OCI-M1 (cell line): ENCODE measurements around the gene SORBS1.
A peak's percentile ranks its signal among the peaks of the same experiment; 100 is the strongest.

Experiments
- DNase-seq: peaks from one replicate; lab custom pipeline; 2025; lab: John Stamatoyannopoulos, UW

Gene SORBS1

DNA sequence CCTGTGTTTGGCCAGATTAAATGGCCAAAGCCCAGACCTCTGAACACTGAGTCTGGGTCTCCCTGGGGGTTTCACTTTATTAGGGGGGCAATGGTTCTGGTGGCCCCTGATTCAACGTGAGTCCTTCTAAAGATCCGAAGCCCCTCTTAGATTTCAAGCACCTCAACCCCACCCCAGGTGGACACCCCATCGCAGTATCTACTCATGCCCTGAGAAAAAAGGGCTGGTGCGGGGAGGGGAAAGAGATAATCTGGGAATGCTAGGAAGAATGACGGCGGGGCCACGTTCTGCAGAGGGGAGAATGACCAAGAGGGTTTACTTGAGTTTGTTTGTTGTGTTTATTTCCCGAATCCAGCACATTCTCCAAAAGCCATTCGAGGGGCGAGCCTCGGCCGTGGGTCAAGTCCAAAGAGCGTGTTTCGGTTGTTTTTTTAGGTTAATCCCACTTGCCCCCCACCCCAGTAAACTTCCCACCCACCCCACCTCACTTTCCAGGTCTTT lies 271.2 kb downstream of the SORBS1 start:
- peak; percentile 60 for DNase-seq

DNA sequence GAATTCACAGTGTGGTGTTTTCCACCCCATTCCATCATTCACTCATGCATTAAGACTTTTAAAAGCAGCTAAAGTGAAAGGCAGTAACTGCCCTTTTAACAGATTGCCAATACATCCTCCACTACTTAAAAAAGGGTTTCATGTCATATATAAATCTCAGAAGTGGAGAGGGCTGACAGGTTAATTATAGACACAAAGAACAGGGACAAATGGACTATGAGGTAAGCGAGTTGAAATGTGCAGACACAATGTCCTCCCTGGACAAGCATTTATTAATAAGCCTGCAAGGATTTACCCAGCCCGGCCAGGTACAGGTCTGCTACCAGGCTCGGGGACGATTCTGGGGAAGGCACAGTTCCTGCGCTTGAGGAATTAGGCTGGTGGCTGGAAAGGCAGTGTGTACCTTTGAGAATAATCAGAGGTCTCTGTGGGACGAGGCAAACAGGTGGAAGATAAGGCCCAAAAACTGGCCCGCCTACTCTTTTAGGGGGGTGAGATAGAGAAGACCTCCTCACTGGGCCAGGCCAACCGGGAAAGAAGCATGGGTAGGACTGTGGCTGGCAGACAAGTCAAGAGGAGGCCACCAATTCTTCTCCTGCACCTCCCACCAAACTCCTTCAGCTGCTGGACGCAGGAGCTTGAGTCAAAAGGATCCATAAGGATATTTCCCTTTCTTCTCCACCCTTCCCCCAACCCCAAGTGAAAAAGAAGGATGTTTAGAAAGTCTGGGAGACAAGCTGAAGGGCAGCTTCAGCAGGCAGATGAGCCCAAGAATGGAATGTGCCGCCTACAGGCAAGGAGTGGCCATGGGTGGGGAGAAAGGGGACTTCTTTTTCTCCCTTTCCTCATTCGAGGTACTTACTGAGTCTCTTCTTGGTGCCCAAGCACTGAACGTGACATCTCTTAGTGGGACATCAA lies 271.9 kb downstream of the SORBS1 start:
- peak; percentile 84 for DNase-seq

DNA sequence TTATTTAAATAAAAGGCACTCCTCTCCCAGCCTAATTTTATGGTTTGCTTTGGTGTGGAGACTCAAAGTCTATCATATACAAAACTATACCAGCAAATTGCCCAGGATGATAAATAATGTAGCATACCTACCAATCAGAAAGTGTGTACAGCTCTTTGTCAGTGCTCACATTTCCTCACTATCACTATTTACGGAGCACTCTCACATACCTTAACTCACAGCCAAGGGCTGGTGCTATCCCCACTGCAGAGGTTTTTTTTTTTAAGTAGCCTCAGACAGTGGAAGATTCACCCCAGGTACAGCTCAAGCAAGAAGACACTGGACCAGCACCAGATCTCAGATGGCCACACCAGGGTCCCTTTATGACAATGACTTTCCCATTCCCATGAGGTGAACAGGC lies 272.9 kb downstream of the SORBS1 start:
- DNase-seq: no peak

DNA sequence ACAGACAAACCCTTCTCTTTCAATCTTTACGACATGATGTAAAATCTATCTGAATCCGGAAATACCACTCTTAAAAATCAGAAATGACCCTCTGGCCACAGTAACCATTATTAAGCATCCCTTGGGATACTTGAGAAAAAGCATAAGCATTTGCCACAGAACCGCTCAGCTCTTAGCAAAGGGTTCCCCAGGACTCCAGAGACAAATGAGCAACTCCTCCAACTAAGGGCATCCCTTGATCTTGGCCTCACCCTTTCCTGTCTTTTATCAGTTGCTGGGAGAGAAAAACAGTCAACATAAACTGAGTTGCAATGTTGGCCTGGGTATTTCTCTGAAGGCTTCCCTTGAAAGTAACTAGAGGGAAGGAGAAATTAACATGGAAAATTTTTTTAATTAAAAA lies 273.9 kb downstream of the SORBS1 start:
- DNase-seq: no peak

DNA sequence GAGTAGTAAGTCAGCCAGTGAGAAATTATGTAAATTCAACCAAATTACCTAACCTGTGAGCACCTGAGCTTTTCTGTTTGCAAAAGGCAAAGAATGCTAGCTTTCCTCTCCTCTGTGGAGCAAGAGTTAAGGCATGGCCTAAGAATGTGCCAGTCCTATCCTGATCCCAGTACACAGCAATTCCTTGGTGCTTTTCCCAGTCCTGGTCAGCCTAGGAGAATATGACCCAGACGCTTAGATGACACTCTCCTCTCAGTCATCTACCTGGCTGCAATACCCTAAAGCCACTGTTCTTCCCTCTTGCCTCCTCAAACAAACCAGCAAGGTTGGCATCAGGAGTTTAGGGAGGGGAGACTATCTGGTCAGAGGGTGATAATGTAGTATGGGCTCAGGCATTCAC lies 274.5 kb downstream of the SORBS1 start:
- no peak for DNase-seq

DNA sequence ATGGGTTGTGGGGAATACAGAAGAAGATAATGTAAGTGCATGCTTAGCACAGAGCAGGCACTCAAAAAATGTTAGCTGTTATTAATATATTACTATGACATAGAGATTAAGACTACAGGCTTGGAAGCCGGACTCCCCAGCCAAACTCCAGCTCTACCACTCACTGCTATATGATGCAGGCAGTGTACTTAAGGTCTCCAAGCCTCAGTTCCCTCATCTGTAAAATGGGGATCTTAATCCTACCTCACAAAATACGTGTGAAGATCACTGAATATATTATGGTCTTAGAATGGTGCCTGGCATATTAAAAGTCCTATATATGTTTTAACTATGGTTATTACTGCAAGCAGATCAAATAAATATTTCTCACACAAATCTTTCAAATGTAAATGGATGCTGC lies 275.6 kb downstream of the SORBS1 start:
- no peak for DNase-seq

DNA sequence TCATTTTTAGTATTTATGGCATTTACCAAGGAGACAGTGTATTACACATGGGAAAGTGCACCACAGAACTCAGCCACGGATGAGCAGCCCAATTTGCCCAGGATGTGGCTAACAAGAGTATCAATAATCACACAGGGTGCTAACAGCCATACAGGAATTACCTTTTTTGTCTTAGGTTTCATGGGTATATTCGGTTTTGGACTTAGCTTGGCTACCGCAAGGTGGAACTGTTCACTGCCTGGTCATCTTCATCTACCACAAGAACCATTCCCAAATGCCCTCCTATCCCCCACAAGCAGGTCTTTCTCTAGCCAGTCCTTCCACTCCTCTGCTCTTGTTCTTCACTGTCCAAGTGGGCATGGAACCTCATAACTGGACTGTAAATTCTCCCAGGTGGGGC lies 276.4 kb downstream of the SORBS1 start:
- DNase-seq: no peak

DNA sequence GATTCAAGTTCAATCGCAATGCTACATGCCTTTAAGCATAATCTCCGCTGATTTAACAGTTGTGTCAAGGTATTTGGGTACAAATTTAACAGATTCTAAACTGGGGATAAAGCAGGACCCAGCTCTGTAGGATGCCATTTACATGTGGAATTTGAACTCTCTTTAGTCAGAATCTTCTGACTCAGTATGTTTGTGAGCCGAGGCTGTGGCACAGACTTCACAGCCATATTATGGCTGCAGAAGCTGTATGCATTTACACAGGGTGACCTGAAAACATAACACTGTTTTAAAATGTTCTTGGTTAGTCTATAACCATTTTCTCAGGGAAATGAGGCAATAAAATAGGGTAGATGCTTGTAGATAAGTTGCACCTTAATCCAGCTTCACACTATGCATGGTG lies 279.1 kb downstream of the SORBS1 start:
- DNase-seq: no peak

DNA sequence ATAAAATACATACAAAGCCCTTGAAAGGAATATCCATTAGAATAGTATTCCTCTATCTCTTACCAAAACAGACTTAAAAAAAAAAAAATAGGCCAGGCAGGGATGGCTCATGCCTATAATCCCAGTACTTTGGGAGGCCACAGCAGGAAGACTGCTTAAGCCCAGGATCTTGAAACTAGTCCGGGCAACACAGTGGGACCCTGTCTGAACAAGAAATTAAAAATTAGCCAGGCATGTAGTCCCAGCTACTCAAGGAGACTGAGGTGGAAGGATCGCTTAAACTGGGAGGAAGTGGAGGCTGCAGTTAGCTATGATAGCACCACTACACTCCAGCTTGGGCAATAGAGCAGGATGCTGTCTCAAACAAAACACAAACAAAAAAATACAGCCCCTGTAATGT lies 280.0 kb downstream of the SORBS1 start:
- no peak for DNase-seq

DNA sequence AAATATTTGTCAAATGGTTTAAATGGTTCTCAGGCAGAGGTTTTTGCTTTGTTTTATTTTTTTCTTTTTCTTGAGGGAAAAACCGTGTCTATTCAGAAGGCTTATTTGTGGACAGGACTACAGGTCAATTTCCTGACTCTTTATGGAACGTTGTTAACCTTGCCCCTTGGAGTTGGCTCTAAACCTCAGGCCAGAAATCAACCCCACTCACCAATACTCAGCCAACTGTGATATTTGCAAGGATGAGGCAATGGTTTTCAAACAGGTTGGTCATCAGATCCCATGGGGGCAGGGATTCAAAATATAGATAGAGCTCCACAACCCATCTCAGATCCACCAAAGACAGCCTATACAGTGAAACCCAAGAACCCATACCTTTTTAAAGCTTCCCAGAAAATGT lies 280.5 kb downstream of the SORBS1 start:
- DNase-seq: no peak

DNA sequence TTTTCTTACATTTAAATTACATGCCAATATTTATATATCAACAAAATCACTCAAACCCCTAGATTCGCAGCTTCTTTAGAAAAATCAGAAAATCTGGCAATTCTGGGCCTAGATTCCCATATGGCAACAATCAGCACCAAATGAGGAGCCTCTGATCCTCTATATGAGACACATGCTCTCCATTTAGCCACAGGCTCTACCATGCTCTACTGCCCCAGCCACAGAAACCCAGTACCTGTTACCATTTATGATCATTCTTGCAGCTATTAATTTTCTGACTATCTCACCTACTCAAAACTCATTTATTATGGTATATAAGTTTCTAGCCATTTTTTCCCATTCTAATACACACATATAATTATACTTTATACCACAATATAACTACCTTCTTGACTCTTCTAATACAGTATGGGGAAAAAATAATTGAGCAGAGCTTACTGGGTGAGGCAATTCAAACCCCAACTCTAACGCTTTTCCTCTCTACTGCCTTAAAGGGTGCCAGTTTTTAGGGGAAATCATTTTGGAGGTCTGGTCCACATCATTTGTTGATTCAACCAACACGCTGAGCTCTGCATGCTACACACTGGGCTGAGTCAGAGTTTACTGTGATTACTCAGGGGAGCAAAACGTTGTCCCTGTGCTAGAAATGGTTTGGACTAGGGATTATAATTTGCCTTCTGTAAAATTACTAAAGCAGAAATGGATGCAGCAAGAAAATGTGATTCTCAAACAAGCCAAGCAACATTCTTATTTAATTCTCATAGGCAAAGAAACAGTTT lies 281.9 kb downstream of the SORBS1 start:
- no peak for DNase-seq

DNA sequence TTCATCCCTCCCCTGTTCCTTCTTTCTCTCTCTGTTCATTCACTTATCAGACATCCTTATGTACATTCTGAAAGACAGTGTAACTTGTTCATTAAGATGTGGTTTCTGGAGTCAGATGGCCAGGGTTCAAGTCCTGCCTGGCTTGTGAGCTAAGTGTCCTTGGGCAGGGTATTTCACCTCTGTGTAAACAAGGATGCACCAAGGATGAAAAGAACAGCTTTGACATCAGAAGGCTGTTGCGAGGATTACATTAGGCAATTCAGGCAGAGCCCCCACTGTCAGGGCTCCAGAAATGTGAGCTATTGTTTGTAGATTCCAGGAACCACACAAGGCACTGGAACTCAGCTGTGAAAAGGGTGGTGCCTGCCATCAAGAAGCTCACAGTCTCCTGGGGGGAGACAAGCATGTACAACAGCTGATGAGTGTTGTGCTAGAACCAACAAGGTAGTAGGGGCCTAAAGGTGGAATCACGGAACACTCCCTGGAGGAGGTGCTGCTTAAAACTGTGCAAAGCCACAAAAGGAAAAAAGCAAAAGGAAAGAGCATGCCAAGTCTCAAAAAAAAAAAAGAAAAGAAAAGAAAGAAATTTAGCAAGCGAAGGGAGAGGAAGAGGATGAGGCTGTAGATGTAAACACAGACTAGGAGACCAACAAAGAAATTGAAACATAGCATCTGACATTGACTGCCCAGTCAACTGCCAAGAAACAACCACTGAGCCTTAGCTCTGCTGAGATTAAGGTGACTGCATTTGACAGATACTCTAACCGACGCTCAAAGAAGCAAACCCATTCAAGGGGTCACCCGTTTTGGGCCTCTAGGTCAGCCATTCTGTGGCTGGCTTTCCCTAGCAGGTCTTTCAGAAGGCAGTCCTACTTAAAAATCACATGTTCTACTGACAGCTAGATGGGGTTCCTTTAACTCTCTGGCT lies 282.8 kb downstream of the SORBS1 start:
- DNase-seq: peak; percentile 50

DNA sequence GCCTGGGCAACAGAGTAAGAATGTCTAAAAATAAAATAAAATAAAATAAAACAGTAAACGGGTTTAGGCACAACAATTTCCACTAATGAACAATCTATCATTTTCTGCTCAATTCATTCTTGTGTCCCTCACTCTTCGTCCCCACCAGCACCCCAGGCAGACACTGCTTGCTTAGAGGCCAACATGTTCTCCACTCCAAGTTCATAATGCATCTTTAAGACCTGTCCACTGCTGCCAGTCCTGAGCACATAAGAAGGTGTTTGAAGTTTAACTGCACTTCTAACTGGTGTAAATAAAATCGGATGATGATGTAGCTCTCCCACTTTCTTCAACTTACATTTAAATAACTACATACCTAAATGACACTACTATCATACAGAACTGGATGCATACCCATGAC lies 283.6 kb downstream of the SORBS1 start:
- no peak for DNase-seq

DNA sequence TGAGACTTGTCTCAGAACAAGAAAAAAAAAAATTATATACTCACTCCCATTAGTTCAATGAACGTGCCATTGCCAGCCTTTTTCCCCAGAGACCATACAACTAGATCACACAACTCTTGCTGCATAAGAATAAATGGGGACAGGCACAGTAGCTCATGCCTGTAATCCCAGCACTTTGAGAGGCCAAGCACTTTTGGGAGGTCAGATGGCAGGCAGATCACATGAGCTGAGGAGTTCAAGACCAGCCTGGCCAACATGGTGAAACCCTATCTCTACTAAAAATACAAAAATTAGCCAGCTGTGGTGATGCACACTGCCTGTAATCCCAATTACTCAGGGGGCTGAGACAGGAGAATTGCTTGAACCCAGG lies 284.0 kb downstream of the SORBS1 start:
- peak; percentile 37 for DNase-seq

DNA sequence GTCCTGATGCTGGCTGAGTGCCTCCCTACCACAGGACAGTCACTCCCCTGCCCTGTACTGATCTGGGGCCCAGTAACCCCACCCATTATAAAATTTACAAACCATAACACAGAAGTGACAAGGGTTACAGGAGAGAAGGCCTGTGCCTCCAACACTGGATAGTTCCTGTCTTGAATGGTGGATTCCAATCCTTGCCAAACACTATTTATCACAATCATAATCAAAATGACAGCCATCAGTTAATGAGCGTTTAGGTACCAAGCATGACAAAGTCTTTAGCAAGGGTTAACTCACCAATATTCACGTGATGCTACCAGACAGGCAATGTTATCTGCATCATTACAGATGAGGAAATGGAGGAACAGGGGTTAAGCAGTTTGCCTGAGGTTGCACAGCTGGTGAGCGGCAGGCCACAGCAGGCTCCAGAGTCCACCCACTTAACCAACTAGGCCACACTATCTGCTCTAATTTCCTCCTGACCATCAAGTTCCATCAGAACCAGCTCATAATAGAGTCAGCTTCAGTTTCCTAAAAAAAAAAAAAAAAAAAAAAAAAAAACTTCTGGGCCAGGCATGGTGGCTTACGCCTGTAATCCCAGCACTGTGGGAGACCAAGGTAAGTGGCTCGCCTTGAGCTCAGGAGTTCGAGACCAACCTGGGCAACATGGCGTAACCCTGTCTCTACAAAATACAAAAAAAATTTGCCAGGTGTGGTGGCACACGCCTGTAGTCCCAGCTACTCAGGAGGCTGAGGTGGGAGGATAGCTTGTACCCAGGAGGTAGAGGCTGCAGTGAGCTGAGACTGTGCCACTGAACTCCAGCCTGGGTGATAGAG lies 284.6 kb downstream of the SORBS1 start:
- peak; percentile 89 for DNase-seq

DNA sequence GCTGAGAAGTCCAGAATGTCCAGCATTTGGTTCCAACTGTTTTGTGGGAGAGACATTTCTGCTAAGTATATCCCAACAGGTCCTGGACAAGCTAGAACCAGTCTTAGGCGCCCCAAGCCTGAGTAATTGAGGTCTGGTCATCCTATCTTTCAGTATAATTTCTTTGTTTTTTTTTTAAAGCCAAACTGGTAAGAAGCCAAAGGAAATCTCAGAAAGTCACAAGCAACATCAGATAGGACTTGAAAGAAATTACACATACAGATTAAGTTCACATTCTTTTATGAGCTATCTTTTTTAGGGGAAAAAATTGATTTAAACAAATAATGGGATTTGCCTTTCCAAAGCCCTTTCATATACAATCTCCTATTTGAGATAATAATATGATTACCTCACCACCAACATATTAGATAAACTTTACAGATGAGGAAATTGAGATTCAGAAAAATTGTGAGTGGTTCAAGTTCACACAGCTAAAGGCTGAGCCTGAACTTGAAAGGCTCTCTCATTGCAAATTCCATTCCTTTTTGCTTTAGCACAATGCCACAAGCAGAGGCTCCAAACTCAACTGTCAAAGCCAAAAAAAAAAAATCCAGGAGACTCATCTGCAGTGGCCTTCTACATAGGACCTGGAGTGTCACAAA lies 285.3 kb downstream of the SORBS1 start:
- DNase-seq: no peak

DNA sequence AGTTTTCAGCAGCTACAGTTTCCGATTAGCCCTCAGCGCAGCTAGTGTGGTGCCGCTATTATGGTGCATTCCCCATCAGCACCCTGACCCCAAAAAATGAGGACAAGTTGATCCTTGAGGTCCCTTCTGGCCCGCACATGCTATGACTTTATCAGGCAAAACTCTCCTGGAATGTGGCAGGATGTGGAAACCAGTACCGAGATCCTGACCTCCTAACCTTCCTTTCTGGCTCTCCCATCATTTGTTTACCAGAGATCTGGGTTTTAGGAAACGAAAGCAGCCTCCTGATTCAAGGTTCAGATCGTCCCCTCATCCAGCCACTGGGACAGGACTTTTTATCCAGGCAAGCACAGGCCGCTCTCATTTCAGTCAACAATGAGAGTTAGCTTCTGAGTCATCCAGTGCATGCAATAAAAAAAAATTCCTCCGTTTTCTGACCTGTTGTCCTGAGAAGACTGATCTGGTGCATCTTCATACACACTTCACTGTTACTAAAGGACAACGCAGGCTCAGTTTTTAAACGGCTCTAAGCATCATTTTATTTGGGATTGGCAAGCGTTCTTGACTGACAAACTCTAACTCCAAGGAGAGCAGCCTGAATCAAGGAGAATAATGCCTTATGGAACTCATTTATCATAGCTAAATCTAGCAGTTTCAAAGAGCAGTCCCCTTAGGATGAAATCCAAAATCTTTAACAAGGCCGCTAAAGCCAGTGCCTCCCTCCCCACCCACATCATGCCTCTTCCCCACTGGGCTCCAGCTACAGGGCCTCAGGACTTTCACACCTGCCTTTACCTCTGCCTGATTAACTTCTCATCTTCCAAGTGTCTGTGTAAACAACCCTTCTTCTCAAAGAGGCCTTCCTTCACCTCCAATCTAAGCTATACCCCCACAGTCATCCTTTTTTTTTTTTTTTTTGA lies 287.5 kb downstream of the SORBS1 start:
- DNase-seq: no peak

DNA sequence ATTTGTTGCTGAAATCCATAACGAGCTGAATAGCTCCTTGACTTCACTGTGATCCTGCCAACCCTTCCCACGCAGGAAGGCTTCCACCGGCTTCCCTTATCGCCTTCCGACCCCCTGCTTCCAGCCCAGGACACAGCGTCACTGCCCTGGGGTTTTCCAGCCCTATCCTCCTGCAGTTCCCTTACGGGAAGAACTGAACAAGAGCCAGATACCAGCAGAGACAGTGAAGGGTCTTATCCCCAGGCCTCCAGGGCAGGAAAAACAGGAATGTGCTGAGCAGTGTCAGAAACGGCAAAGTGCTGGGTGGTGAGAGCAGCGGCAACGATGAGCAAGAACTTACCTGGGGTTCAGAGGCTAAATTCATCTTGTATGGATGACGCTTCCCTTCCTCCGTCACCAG lies 292.7 kb downstream of the SORBS1 start:
- DNase-seq: no peak

DNA sequence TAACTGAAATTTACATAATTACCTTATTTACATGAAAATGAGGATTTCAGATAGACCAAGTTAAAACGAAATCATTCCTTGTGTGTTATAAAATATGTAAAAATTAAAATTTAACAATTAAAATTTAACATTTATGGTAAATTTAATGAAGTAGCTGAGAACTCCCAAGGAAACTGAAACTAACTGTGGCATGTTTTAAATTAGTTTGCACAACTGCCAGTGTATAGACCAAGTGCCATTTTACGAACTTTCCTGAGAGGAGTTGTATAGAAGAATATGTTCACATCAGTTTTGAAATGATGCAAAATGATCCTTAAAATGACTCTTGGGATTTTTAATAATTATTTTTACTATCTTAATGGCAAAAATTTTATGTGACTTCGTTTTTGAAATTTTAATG lies 293.9 kb downstream of the SORBS1 start:
- peak; percentile 49 for DNase-seq
